Measurements from ENCODE around the gene POLR2C. TPM values are rescaled to one million over a fixed set of nuclear protein-coding genes. Genes with fewer than 3 reads are reported as not detected.

The POLR2C gene
- total and polyA plus RNA-seq, 2 of the 13 experiments (the other 11 are each of a cell fraction or from before 2014, with no cell fraction given) = 104 to 216 TPM

GRCh38 chr16:57519796-57520360, 57.4 kb downstream of the POLR2C start (continued):
- peak; percentile 44; the same call in 1 of the 2 replicates for TF ChIP-seq ZFY (CRISPR knock-in tag; IDR thresholded peaks at IDR 0.05)
- no peak for TF ChIP-seq SP4 (CRISPR knock-in tag; IDR thresholded peaks at IDR 0.05)
- no peak for TF ChIP-seq PRDM4 (CRISPR knock-in tag; IDR thresholded peaks at IDR 0.05; ENCODE audit: borderline replicate concordance)
- TF ChIP-seq POLR2AphosphoS2 (IDR thresholded peaks at IDR 0.05; ENCODE audit: low read depth, low read length) = no peak
- no peak for TF ChIP-seq REL (CRISPR knock-in tag; conservative IDR thresholded peaks at IDR 0.05)
- no peak for TF ChIP-seq ZBTB21 (CRISPR knock-in tag; IDR thresholded peaks at IDR 0.05)
- TF ChIP-seq, protein P1, sequence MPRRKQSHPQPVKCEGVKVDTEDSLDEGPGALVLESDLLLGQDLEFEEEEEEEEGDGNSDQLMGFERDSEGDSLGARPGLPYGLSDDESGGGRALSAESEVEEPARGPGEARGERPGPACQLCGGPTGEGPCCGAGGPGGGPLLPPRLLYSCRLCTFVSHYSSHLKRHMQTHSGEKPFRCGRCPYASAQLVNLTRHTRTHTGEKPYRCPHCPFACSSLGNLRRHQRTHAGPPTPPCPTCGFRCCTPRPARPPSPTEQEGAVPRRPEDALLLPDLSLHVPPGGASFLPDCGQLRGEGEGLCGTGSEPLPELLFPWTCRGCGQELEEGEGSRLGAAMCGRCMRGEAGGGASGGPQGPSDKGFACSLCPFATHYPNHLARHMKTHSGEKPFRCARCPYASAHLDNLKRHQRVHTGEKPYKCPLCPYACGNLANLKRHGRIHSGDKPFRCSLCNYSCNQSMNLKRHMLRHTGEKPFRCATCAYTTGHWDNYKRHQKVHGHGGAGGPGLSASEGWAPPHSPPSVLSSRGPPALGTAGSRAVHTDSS (CRISPR knock-in tag; conservative IDR thresholded peaks at IDR 0.05) = no peak
- no peak for TF ChIP-seq EZH2 (conservative IDR thresholded peaks at IDR 0.05; ENCODE audit: low read depth, low read length)
- no peak for TF ChIP-seq ZNF678 (CRISPR knock-in tag; IDR thresholded peaks at IDR 0.05)
- no peak for TF ChIP-seq EP300 (IDR thresholded peaks at IDR 0.05; ENCODE audit: low read depth in 2 of 2, low read length in 2 of 2)
- TF ChIP-seq EP300 (CRISPR knock-in tag; IDR thresholded peaks at IDR 0.05; ENCODE audit: borderline replicate concordance) = no peak
- no peak; the same call in 1 of the 2 replicates for TF ChIP-seq ZNF232 (CRISPR knock-in tag; IDR thresholded peaks at IDR 0.05; ENCODE audit: borderline replicate concordance)
- TF ChIP-seq, protein P2, sequence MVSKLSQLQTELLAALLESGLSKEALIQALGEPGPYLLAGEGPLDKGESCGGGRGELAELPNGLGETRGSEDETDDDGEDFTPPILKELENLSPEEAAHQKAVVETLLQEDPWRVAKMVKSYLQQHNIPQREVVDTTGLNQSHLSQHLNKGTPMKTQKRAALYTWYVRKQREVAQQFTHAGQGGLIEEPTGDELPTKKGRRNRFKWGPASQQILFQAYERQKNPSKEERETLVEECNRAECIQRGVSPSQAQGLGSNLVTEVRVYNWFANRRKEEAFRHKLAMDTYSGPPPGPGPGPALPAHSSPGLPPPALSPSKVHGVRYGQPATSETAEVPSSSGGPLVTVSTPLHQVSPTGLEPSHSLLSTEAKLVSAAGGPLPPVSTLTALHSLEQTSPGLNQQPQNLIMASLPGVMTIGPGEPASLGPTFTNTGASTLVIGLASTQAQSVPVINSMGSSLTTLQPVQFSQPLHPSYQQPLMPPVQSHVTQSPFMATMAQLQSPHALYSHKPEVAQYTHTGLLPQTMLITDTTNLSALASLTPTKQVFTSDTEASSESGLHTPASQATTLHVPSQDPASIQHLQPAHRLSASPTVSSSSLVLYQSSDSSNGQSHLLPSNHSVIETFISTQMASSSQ (IDR thresholded peaks at IDR 0.05; ENCODE audit: low read depth) = no peak
- TF ChIP-seq, protein P2 (CRISPR knock-in tag; IDR thresholded peaks at IDR 0.05; ENCODE audit: borderline replicate concordance) = no peak
- TF ChIP-seq NR2F6 (IDR thresholded peaks at IDR 0.05) = no peak
- TF ChIP-seq NR2F6 (CRISPR knock-in tag; IDR thresholded peaks at IDR 0.05) = no peak
- TF ChIP-seq, protein P3, sequence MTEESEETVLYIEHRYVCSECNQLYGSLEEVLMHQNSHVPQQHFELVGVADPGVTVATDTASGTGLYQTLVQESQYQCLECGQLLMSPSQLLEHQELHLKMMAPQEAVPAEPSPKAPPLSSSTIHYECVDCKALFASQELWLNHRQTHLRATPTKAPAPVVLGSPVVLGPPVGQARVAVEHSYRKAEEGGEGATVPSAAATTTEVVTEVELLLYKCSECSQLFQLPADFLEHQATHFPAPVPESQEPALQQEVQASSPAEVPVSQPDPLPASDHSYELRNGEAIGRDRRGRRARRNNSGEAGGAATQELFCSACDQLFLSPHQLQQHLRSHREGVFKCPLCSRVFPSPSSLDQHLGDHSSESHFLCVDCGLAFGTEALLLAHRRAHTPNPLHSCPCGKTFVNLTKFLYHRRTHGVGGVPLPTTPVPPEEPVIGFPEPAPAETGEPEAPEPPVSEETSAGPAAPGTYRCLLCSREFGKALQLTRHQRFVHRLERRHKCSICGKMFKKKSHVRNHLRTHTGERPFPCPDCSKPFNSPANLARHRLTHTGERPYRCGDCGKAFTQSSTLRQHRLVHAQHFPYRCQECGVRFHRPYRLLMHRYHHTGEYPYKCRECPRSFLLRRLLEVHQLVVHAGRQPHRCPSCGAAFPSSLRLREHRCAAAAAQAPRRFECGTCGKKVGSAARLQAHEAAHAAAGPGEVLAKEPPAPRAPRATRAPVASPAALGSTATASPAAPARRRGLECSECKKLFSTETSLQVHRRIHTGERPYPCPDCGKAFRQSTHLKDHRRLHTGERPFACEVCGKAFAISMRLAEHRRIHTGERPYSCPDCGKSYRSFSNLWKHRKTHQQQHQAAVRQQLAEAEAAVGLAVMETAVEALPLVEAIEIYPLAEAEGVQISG (CRISPR knock-in tag; IDR thresholded peaks at IDR 0.05) = peak; percentile 96
- no peak for TF ChIP-seq GABPA (IDR thresholded peaks at IDR 0.05; ENCODE audit: low read depth, low read length)
- peak; percentile 61 for TF ChIP-seq GABPA (CRISPR knock-in tag; IDR thresholded peaks at IDR 0.05; ENCODE audit: low read depth)
- TF ChIP-seq HOXA3 (CRISPR knock-in tag; IDR thresholded peaks at IDR 0.05) = no peak
- TF ChIP-seq ZKSCAN1 (IDR thresholded peaks at IDR 0.05; ENCODE audit: low read length) = peak; percentile 57; the same call in 1 of the 2 replicates
- TF ChIP-seq ZNF24 (IDR thresholded peaks at IDR 0.05) = no peak
